GM21360 (cell line): ENCODE results near the gene DDO.

Experiments
- ATAC-seq: cut with Tn5 transposase; IDR thresholded peaks from one replicate; pipeline ENCODE4 v1.9.1; 2021; ENCODE audit warnings: mild to moderate bottlenecking, moderate library complexity; ENCODE audit not compliant: unreplicated experiment

The DDO gene

DNA sequence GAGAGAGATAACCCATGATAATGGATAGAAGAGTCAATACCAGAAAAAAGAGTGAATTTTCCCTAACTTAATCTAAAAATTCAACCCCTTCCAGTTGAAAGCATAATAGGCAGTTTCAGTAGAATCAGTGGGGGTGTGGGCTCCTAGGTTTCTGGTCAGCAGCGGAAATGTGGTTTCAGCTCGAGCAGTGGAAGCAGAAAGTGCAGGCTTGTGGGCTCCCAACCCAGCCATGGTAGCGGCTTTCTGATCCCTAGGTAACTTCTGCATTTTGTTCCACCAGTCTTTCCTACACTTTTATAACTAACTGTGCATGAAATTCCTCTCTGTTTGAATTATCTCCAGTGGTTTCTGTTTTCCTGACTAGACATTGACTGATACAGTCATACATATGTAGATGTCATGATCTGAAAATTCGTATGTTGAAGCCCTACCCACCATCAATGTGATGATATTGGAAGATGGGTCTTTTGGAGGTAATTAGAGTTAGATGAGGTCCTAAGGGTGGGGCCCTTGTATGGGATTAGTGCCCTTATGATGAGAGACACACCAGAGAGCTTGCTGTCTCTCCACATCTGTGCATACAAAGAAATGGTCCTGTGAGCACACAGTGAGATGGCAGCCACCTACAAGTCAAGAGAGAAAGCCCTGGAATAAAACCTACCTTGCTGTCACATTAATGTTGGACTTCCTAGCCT, 6.5 kb upstream of the DDO start:
- no peak for ATAC-seq

DNA sequence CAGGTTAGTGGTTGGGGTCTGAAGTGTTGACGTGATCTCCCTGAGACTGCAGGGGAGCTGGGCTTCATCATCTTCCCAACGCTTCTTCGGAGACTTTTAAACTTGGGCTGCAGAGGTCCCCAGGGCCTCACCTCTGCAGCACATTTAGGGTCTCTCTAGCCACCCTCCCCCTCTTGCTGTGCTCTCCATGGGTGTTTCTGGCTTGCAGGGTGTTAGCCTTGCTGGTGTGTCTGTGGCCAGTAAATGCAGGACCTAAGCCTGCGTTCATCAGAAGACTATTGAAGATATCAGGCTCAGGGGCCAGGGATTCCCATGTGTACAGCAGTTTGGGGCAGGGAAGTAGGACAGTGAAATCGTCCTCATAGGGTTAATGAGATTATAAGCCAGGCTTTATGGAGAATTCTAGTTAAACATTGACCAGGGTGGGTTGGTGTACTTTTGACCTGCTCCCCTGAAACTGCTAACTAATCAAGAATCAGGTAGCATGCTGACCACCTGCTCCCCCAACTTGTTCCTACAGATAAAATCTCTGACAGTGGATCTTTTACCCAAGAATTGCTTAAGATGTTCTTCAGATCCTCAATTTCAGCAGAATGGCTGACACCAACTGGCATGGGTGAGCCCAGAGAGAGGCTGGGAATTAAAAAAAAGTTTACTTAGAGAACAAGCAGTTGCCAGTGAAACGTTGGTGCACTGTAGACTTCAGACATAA, 3.8 kb upstream of the DDO start:
- ATAC-seq, result no peak

DNA sequence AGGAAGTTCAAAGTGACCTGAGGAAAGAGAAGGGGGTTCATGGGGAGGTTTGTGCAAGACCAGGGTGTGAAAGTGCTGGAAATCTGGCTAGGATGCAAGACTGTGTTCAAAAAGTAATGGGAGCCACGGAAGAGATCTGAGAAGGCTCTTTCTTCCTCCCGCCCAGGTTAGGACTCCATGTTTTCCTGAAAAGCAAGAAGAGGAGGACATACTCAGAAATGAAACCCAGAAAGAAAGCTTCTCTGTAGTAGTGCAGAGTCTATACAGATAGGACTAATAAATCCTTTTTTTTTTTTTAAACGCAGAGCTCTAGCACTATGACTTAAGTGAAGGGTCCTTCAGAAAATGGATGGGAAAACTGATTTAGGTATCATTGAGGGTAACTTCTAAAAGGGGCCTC, 3.2 kb upstream of the DDO start:
- ATAC-seq, result no peak

DNA sequence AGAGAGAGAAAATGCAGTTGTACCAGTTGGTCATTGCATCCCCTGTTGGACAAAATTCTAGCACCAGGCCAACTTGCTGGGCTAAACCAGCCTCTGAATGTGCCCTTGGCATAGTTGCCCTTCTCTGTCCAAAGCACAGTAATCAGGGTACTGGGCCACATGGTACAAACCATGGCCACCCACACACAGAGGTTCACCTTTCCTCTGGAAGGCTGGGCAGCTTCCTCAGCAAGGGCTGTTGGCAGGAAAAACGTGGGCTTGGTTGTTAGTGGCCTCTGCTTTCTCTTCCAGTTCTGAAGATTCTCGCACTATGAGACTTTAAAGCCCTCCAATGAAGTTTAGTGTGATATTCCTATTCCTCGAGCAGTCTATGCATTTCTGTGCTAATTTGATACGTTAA, 706 bp downstream of the DDO start:
- no peak for ATAC-seq

DNA sequence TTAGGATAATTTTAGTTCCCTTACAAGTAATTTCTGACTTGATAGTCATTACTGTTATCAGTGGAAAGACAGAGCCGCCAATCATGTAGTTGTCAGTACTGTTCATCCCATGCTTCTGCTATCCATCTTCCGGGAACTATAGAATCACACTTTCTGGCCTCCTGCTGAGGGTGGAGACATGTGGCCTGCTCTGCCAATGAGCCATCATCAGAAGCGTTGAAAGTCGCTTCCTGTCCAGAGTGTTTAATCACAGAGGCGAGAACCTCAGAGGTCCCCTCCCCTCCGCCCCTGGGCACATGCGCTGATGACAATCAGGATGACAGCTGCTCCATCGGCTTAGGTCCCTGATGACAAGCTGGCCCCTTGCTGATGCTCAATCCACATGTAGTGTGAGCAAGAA, 3.0 kb downstream of the DDO start:
- ATAC-seq, result no peak

DNA sequence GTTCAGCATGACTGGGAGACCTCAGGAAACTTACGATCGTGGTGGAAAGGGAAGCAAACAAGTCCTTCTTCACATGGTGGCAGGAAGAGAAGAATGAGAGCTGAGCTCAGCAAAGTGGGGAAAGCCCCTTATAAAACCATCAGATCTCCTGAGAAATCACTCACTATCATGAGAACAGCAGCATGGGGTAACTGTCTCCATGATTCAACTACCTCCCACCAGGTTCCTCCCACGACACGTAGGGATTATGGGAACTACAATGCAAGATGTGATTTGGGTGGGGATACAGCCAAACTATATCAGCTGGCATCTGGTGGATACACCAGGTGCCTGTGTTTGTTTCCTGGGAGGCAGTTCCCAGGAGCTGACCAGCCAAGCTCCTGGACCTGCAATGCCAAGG, 4.9 kb downstream of the DDO start:
- ATAC-seq, result no peak

DNA sequence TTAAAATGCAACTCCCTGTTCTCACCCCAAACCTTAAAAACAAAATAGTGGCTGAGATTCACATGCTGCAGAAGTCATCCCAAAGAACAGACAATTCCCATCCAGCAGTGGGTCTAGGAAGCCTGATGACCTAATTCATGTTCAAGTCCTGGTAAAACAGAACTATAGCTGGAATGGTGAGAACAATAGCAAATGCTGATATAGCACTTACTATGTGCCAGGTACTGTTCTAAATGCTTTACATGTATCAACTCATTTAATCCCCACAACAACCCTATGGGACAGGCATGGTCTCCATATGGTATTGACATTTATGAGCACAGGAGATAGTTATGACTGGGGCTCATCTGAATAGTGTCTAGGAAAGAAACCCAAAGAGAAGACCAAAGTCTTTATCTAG, 5.6 kb downstream of the DDO start:
- ATAC-seq, result no peak

DNA sequence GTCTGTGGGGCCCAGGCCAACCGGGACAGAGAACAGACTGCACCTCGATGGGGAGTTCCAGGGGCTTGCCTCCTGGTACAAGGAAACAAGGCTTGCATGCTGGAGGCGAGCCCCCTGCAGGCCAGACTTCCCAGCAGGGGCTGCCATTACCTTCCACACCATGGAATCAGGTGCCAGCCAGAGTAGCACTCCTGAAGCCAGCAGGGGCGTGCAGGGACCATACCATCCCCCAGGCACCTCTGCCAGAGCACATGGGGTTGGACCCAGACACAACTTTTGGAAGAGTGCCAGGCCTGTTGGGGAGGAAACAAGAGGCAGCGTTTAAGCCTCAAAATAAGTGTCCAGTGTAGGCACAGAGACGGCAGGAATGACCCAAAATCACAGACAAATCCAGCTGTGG, 6.5 kb downstream of the DDO start:
- ATAC-seq, result no peak

DNA sequence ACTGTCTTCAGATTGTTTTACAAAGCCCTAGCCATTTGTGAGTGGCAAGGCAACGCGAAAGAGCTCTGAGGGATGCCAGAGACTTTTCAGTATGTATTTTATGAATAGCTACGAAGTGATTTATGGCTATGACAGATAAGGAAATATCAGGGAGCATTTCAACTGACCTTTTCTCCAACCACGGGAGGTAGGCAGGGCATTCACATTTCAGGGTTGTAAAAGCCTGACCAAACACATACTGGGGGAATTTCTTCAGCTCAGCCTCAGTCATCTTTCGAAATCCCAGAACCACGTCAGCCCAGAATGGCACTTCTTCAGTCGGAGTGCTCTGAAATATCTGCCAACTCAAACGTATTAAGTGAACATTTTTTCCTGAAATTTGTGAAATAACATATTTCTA, 10.8 kb downstream of the DDO start:
- ATAC-seq, result no peak

DNA sequence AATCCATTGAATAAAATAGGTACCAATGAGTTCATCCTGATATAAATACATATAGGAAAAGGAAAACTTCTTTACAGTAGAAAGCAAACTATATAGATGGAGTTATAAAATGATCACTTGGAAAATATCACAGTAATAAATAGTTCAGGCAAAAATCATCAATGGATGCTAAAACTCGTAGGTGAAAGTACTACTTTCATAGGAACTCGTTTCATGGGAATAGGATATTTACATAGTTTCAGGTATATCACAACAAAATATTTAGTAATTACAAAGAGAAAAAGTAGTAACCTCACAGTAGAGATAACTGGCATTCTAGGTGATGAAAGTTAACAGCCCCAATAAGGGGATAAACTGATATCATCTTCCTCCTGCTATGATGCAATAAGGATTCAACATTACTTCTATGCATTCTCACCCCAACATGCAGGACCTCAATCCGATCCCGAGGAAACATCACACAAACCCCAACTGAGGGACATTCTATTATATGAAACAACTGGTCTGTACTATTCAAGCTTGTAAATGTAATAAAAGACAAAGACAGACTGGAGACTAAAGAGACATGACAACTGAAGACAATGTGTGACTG, 13.7 kb downstream of the DDO start:
- ATAC-seq, result no peak

DNA sequence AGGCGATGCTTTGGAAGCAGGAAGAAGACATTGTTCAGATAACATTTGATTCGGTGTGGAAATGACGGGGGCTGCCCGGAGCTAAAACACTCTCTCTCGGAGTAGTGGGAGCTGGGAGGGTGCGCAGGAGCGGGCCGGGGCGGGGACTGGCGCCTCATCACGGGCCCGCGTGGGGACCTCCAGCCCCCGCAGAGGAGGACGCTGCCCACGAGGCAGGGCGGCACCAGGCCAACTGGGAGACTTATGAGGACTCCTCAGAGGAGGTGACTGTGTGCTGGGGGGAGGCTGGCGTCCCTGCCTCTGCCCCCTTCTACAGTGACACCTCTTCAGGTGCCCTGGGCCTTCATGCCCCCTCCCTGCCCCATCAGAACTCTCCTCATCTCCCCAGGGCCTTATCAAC, 15.2 kb downstream of the DDO start:
- ATAC-seq, result no peak

DNA sequence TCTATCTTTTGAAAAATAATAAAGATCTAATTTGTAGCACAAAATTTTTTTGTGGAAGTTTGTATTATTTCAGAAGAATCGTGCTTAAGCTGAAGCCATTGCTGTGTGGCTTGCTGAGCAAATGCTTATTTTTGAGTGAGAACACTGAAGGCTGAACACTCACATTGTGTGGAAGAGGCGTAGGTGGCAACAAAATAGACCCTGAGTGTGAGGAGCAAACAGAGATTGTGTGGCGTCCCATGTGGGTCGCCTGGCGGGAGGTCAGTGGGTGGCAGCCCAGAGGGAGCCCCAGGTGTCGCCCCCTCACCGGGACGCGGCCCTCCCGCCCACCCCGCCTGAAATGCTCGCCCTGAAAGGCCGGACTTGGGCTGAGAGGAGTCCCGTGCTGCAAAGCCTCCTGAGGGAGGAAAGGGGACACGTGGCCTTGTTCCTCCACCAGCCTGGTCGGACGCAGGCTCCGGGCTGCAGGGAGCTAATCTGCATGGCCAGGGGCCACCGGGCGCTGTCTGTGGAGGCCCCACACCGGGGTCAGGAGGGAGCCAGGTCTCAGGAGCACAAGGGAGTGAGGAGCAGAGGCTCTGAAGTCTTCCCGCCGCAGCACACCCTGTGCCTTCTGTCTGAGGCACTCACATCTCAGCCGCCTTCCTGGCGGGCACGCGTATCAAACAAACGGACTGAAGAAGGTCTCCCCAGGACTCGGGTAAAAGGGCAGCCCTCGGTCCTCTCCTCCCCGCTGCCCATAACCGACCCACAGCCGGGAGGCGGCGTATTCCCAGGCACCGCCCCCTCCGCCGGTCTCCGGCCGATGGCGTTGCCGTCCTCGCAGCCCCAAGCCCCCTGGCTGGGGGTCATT, 15.9 kb downstream of the DDO start:
- no peak for ATAC-seq

DNA sequence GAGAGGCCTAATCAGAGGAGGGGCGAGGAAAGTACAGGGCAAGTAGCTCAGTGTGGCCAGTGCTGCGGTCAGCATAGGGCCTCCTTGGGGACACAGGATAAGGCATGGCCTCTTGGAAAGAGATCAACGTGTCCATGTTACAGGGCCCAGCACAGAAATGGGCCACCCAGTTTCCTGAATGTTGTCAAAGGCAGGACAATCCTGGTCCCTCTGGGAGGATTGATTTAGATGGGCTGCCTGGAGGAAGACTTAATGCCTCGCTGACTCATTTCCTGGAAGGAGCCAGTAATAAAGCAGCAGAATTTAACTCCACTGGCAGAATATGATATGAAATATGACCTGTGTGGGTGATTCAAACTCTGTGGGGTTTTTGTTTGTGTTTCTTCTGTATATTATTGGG, 16.6 kb downstream of the DDO start:
- no peak for ATAC-seq

DNA sequence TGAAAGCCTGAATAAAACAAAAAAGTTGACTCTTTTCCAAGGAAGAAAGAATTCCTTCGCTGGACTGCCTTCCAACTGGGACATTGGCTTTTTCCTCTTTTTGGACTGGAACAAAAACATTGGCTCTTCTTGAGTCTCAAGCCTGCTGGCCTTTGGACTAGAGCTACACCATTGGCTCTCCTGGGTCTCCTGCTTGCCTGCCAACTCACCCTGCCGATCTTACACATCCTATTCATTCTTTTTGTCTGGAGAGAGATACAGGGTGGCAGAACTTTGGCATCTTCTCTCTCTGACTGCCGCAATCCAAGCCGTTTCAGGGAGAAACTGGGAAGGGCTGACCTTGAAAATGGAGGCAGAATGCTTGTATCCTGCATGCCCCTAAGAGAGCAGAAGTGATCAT, 20.2 kb downstream of the DDO start:
- ATAC-seq, result no peak

DNA sequence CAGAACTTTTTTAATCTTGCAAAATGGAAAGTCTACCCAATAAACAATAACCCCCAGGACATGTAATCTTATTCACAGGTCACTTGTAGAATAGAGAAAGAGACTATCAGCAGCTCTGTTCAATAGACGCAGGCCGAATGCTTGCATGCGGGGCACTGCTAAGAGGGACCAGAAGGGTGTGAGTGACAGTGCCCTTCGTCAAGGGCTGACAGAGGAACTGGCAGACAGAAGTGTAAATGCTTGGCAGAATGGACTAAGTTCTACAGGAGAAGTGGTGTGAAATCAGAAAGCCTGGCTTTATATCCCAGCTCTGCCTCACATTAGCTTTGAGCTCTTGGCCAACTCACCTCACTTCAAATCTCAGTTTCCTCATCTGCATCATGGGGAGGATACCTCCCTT, 21.0 kb downstream of the DDO start:
- no peak for ATAC-seq

DNA sequence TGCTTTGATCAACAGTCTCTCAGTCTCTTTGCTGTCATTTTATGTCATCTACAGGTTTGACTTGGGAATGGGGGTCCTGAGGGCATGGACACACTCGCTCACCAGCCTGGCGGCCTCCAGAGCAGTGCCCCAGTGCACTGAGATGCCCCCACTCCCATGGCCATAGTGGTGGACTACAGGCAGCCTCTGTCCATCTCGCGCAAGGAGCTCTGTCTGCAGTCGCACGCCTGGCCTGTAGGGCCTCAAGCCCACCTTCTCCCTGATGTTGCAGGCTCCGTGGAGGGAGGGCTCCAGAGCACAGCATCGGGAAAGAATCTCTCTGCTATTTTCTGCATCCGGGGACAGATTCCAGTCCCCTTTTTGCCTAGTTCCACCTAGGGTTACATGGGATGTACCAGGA, 22.6 kb downstream of the DDO start:
- ATAC-seq, result no peak

DNA sequence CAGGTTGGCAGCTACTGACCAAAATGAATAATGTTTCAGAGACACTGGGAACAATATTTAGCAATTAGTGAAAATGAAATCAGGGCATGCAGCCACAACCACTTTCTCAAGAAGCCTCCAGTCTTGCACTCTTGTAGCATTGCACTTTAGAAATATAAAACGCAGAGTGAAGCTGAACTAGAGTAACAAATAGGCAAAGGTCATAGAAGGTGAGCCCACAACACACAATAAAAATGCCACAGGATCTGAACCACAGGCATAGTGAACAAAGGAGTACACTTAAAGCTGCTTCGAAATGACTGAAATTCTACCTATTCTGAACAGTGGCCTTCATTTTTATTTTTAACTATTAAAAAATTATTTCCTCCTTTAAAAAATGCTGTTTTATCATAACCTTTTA, 25.0 kb downstream of the DDO start:
- ATAC-seq, result no peak

DNA sequence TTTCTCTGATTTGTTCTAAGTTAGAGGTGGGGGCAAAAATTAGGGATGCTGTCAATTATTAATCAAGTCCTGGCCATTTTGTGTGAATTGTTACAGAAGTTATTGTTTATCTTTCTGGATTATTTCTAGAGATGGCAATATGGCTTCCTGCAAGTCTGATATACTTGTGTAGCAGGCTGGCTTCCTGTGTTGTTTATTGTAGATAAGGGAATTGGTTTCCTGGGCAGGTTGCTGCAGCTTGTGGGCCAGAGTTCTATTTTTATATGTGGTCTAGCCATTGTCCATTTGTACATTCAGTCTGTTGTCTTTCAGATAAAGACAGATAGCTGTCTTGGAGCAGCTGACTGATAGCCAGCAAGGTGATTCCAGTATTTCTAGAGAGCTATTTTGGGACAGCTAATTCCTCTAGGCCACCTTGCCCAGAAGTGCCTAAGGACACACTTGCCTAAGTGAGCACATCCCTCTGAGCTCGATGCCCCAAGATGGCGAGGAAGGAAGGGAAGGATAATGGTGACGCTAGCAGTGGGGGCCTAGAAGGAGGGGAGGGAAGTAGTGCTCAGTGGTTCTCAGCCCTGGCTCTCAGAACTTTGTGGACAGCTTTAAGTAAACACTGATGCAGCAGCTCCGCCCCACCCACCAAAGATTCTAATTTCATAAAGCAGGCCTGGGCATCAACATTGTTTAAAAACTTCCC, 25.5 kb downstream of the DDO start:
- ATAC-seq, result no peak

DNA sequence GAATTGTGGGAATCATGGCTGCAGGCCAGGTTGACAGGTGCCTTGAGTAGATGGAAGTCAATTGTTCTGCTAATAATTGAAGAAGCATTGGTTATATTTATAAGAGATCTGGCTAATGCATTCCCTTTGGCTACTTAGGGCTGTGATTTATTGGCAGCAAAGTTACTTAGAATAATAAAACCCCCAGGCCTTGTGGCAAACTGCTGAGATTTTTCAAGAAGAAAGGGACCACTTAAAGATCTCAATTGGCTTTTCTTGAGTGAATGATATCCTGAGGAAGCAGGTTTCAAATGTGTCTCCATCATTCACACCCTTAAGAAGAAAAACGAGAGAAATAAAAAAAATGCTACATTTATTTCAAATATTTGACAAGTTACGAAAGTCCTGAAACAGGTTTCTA, 27.4 kb downstream of the DDO start:
- no peak for ATAC-seq

DNA sequence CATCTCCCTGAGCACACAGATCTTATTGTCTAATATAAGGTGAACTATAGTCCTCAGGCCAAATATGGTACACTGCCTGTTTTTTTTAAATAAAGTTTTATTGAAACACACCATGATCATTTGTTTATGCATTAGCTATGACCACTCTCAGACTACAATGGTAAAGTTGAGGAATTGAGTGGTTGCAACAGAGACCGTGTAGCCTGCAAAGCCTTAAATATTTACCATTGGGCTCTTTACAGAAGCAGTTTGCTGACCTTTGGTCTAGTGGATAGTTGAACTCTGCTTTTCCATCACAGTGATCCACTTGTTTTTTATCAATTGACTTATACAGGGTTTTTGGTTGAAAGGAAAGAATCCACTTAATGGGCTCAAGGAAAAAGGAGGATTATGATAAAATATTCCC, 29.9 kb downstream of the DDO start:
- no peak for ATAC-seq

DNA sequence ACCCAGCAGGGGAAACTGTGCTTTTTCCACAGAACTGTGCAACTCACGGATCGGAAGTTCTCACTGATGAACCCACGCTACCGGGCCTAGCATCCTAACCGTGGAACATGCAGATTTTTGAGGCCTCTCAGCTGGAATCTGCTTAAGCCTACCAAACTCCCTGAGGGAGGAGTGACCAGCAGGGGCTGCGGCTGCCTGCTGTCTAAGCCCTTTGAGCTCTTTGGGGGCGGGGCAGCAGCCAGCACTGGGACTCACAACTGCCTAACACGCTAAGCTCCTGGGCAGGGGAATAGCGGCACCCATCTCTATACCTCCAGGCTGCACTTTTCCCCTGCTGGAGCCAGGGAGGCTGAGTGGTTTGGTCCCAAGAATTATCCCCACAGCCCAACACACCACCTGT, 36.8 kb downstream of the DDO start:
- no peak for ATAC-seq
